GM19035 (cell line): ENCODE results near the gene BACE2.
"Not testable (repeated sequence)": the region's sequence is repeated elsewhere in the genome, so short reads cannot be mapped to it uniquely, and the experiment has no call there.

Experiments
- ATAC-seq: cut with Tn5 transposase; IDR thresholded peaks from one replicate; pipeline ENCODE4 v1.9.1; 2021; ENCODE audit not compliant: unreplicated experiment

BACE2 gene

DNA sequence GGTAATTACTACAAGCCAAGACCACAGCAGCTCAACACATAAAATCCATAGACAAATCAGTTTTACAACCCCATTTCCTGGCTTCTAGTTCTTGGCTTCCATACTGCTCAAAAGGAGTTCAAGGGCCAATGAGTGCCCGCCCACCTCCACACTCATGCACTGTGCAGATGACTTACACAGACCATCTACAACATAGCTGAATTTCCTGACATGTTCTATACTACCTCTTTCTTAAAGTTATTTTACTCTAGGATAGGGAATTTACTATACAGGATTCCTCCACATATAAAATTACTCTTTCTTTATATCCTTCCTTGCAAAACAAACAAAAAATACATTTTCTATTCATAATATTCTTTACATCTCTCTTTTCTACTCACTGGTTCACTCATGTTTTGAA lies 14.6 kb downstream of the BACE2 start:
- ATAC-seq, result no peak

- ATAC-seq, result no peak
Measured at GRCh38 chr21:41183575-41183974, 15.6 kb downstream of the BACE2 start.

DNA sequence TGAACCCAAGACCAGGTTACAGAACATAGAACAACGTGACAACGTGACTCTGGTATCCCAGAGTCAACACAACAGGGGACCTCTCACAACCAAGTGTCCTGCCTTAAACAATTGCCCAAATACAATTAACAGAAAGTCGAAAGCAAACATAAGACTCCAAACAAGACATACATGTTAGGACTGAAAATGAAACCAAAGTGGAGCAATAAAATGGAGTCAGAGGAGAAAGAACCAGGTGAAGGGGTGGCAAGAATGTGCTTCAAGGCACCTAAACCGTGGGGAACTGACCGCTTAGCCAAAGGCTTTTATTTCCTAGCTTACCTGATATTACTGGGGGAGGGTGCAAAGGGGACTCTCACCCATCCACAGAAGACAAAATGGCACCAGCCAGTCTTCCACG lies 17.8 kb downstream of the BACE2 start:
- no peak for ATAC-seq

DNA sequence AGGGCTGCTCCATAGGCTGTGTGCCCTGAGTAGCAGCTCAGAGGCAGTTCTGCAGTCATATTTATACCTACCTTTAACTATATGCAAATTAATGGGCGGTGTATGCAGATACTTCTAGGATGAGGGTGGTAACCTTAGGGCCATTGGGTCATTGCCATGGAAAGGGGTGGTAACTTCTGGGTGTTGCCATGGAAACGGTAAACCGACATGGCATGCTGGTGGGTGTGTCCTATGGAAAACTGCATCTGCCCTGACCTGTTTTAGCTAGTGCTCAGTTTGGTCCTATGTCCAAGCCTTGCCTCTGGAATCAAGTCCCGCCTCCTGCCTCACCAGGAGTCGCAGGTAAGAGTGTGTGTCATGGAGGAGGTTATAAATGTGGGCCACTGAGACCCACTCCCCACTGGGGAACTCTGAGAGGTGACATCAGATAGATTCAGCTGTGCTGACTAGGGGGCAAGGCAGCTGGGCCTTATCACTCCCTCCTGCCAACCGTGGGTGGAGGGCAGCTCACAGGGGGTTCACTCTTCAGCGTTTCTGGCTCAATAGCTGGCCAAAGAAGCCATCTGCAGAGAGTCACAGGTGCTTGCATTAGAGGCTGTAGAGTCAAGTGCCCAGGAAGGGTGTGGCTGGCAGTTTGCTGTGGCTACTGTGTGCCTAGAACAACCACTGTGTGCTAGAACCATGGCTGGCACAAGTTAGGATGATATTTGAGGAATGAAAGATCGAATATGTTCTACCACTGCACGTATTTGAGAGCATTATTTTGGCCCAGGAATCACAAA lies 19.0 kb downstream of the BACE2 start:
- ATAC-seq, result no peak

DNA sequence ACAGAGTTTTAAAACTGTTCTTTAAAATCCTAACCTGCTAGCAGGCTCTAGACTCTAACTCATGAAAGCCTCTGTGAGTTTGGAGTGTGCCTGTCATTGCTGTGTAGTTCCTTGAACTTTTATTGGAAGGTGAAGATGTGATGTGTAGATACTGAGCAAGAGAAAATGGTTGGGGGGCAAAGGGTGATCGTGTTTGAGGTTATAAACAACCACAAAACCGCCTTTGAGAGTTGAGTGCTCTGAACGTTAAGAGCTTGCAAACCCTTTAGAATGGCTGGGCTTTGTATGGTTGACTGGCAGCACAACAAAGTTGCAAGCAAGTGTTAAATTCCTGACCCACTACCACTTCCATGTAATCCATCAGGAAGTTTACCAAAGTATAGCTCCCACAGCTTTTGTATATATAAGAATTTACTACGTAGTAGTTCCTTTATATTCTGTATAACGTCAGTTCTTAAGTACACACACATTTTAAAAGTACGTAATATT lies 19.6 kb downstream of the BACE2 start:
- ATAC-seq, result no peak

GRCh38 chr21:41188486-41189149 lies 20.7 kb downstream of the BACE2 start:
- ATAC-seq, result no peak

- no peak for ATAC-seq
Measured at GRCh38 chr21:41189150-41189745, 21.3 kb downstream of the BACE2 start.

DNA sequence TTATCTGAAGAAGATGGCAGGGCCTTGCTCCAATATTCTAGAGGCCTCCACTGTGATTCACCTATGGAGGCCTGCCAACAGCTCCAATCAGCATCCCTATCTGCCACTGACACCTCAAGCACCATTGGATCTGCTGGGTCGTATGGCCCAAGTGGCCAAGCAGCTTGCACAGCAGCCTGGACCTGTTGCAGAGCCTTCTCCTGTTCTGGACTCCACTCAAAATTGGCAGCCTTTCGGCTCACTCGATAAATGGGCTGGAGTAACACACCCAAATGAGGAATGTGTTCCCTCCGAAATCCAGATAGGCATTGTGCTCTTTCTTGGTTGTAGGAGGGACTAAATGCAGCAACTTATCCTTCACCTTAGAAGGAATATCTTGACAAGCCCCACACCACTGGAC lies 24.6 kb downstream of the BACE2 start:
- not testable (repeated sequence) for ATAC-seq

GRCh38 chr21:41195311-41195710 lies 27.4 kb downstream of the BACE2 start:
- no peak for ATAC-seq

GRCh38 chr21:41196993-41197392 lies 29.0 kb downstream of the BACE2 start:
- ATAC-seq, result no peak

GRCh38 chr21:41197582-41197981 lies 29.6 kb downstream of the BACE2 start:
- no peak for ATAC-seq

- not testable (repeated sequence) for ATAC-seq
Measured at GRCh38 chr21:41198647-41199046, 30.7 kb downstream of the BACE2 start.

DNA sequence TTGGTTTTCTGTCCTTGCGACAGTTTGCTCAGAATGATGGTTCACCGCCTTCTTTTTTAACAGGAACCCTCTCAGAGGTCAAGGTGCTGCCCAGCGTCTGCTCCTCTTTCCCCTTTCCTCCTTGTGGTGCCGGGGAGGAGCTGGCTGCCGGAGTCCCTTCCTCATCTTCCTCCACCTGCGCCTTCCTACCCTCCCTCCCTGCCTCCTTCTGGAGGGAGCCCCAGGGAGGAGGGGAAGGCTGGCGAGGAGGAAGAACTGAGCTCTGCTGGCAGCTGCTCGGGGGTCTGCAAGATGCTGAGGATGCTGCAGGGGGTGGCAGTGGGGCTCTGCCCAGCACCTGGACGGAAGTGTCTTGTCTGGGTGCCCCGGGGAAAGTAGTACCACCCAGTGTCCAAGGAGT lies 31.2 kb downstream of the BACE2 start:
- ATAC-seq, result no peak

DNA sequence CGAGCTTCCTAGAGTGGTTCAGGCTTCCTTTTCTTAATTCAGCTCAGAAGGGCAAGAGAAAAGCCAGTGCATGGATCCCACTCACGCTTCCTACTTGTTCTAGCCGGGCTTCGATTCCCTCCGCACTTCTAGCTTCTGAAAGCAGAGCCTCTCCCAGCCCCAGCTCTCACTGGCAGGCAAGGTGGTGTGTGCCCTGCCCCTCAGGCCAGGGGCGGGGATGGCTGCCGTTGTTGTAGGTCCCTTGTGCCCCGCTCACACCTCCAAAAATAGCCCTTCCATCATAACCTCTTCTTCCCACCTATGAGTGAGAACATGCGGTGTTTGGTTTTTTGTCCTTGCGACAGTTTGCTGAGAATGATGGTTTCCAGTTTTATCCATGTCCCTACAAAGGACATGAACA lies 31.6 kb downstream of the BACE2 start:
- no peak for ATAC-seq

GRCh38 chr21:41201385-41201784 lies 33.4 kb downstream of the BACE2 start:
- no peak for ATAC-seq

DNA sequence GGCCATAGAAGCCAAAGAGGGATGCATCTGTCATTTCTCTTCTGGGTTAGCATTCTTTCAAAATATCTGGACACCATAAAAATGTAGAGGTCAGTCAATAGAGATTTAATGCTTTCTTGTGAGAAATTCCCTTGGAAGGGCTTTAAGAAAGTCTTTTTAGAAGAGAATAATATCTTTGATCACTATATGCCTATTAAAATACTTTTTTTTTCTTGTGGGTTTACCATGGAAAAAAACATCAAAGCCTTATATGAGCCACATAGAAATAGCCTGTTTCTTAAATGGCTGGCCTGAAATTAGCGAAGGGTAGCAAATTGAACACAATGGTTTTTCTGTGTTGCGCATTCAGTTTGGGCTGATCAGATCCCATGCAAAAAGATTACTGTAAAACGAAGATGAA lies 36.8 kb downstream of the BACE2 start:
- ATAC-seq, result no peak

GRCh38 chr21:41207401-41208375 lies 39.7 kb downstream of the BACE2 start:
- no peak for ATAC-seq

DNA sequence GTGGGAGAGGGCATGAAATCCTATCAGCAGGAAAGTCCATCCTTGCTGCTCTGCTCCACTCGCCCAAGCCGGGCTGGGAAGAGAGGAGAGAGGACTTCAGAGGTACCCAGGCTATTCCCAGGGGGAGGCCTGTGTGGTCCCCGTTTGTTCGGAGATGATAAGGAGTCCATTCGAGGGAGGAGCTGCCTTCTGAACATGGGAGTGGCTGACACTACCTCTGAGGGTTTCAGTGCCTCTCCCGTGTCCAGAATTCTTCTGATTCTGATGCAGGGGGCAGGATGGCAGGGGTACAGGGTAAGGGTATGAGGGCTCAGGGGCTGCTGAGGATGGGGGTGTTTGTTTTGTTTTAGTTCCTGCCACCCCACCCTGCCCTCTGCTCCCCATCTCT lies 40.4 kb downstream of the BACE2 start:
- ATAC-seq, result no peak

- no peak for ATAC-seq
Measured at GRCh38 chr21:41209016-41209619, 41.2 kb downstream of the BACE2 start.

DNA sequence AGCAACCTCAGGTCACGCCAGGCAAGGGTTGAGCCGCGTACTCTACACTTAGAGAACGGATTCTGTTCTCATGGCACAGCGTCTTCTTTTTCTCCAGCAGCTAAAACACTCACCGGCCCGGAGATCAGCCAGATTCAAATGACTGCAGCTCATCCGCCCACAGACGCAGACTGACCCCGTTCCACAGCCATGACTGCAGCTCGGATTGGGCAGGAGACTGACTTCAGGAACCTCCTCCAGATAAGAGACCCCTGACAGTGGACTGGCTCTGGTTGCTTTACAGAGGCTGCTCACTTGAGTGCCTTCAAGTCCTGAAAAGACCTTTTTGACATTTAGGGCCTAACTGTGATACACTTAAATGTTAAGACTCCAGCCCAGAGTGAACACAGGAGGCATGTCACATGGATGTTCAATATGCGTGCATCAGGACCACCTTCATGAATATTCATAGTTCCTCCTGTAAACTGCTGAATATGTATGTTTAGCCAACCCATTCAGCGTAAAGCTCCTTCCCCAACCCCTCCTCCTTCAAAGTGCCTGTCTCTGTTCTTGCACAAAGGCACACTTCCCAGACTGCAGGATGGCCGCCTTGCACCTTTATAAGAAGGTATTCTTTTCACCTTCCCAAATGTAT lies 42.6 kb downstream of the BACE2 start:
- ATAC-seq, result no peak
